Breast epithelium (tissue), 3 donors: ENCODE measurements around the gene ZNF462.

Experiments used
- POLR2A ChIP-seq: fragments of 450-650 bp; IDR thresholded peaks from one replicate; pipeline ENCODE4 v1.6.1; 2016; ENCODE audit warnings: antibody characterized with exemption, mild to moderate bottlenecking, moderate library complexity
- POLR2AphosphoS5 ChIP-seq, 3 donors: sonication (generic); formaldehyde crosslinking; IDR thresholded peaks; one replicate each; pipeline ENCODE4 v1.6.1; 2017; ENCODE audit warnings: antibody characterized with exemption in 3 of 3
- TF ChIP-seq, protein P1 (sequence below), 3 donors: fragments of 450-650 bp; IDR thresholded peaks; one replicate each; pipeline ENCODE4 v1.5.1; 2016 to 2017; ENCODE audit warnings: antibody characterized with exemption in 3 of 3, mild to moderate bottlenecking in 3 of 3, moderate library complexity in 3 of 3

- TF ChIP-seq, protein P1, sequence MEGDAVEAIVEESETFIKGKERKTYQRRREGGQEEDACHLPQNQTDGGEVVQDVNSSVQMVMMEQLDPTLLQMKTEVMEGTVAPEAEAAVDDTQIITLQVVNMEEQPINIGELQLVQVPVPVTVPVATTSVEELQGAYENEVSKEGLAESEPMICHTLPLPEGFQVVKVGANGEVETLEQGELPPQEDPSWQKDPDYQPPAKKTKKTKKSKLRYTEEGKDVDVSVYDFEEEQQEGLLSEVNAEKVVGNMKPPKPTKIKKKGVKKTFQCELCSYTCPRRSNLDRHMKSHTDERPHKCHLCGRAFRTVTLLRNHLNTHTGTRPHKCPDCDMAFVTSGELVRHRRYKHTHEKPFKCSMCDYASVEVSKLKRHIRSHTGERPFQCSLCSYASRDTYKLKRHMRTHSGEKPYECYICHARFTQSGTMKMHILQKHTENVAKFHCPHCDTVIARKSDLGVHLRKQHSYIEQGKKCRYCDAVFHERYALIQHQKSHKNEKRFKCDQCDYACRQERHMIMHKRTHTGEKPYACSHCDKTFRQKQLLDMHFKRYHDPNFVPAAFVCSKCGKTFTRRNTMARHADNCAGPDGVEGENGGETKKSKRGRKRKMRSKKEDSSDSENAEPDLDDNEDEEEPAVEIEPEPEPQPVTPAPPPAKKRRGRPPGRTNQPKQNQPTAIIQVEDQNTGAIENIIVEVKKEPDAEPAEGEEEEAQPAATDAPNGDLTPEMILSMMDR (IDR thresholded peaks at IDR 0.05): no peak
- TF ChIP-seq POLR2AphosphoS5 (IDR thresholded peaks at IDR 0.05): no peak
- TF ChIP-seq POLR2A: no peak
Observed at GRCh38 chr9:106828070-106828469, 34.9 kb upstream of the ZNF462 start.
